HUES6 (cell line): Measurements from ENCODE around the gene DBF4B.
A peak's percentile ranks its signal among the peaks of the same experiment; 100 is the strongest.

Experiments
- H3K27ac ChIP-seq: 2 replicates; pipeline ENCODE4 v1.7.0; 2013; ENCODE audit warnings: low read depth, mild to moderate bottlenecking, low read length, inconsistent platforms
- H3K27me3 ChIP-seq: 2 replicates; pipeline ENCODE4 v1.6.1; 2013; ENCODE audit warnings: low read length; ENCODE audit not compliant: control insufficient read depth, insufficient read depth
- H3K36me3 ChIP-seq: 2 replicates; pipeline ENCODE4 v1.6.1; 2013; ENCODE audit warnings: low read length; ENCODE audit not compliant: control insufficient read depth, insufficient read depth
- H3K4me1 ChIP-seq: 2 replicates; pipeline ENCODE4 v1.6.1; 2013; ENCODE audit warnings: low read length; ENCODE audit not compliant: control insufficient read depth, insufficient read depth
- H3K4me3 ChIP-seq: 2 replicates; pipeline ENCODE4 v1.5.1; 2013; ENCODE audit warnings: low read depth, low read length
- H3K9ac ChIP-seq: one replicate; pipeline ENCODE4 v1.6.1; 2013; ENCODE audit warnings: mild to moderate bottlenecking, low read length
- H3K9me3 ChIP-seq: 2 replicates; pipeline ENCODE4 v1.6.1; 2013; ENCODE audit warnings: low read depth, low read length; ENCODE audit not compliant: control insufficient read depth, insufficient read depth

The DBF4B gene

GRCh38 chr17:44761932-44762810, 53.7 kb downstream of the DBF4B start:
- Histone ChIP-seq H3K4me1 (peaks cover 10% of the 10 kb centered on the region; the same call in 1 of the 2 replicates), H3K9ac (no peak overlapping the region), H3K36me3 (no peaks in the 10 kb centered on the region), H3K27ac (no peak overlapping the region), H3K4me3 (no peak overlapping the region), H3K9me3 (no peaks in the 10 kb centered on the region), H3K27me3 (peaks cover 40% of the 10 kb centered on the region)

GRCh38 chr17:44763170-44763569, 54.7 kb downstream of the DBF4B start:
- no peak overlapping the region for H3K9ac ChIP-seq
- no peaks in the 10 kb centered on the region for H3K9me3 ChIP-seq
- H3K4me1 ChIP-seq: peaks cover 19% of the 10 kb centered on the region
- H3K4me3 ChIP-seq: no peak overlapping the region
- no peaks in the 10 kb centered on the region for H3K36me3 ChIP-seq
- H3K27me3 ChIP-seq: peaks cover 30% of the 10 kb centered on the region
- H3K27ac ChIP-seq: no peak overlapping the region

- peaks cover 9% of the 10 kb centered on the region for H3K4me1 ChIP-seq
- H3K9ac ChIP-seq: no peak overlapping the region
- H3K27me3 ChIP-seq: peaks cover 7% of the 10 kb centered on the region
- H3K27ac ChIP-seq: no peak overlapping the region
- no peak overlapping the region for H3K4me3 ChIP-seq
- no peaks in the 10 kb centered on the region for H3K9me3 ChIP-seq
- H3K36me3 ChIP-seq: no peaks in the 10 kb centered on the region
Observed at GRCh38 chr17:44765965-44766364, 57.5 kb downstream of the DBF4B start.

- no peaks in the 10 kb centered on the region for H3K36me3 ChIP-seq
- no peak overlapping the region for H3K9ac ChIP-seq
- H3K4me1 ChIP-seq: peaks cover 9% of the 10 kb centered on the region
- H3K27ac ChIP-seq: no peak overlapping the region
- H3K9me3 ChIP-seq: no peaks in the 10 kb centered on the region
- peaks cover 1% of the 10 kb centered on the region; the same call in 1 of the 2 replicates for H3K27me3 ChIP-seq
- H3K4me3 ChIP-seq: no peak overlapping the region
Observed at GRCh38 chr17:44766409-44767038, 58.1 kb downstream of the DBF4B start.

GRCh38 chr17:44767493-44767892, 59.0 kb downstream of the DBF4B start:
- Histone ChIP-seq H3K27me3 (no peaks in the 10 kb centered on the region; the same call in 1 of the 2 replicates), H3K36me3 (no peaks in the 10 kb centered on the region), H3K27ac (no peak overlapping the region), H3K9me3 (no peaks in the 10 kb centered on the region), H3K4me1 (peaks cover 9% of the 10 kb centered on the region), H3K9ac (peak overlapping the region; percentile 3), H3K4me3 (no peak overlapping the region)

GRCh38 chr17:44768505-44769142, 60.2 kb downstream of the DBF4B start:
- no peak overlapping the region for H3K27ac ChIP-seq
- H3K4me1 ChIP-seq: peaks cover 9% of the 10 kb centered on the region
- H3K36me3 ChIP-seq: no peaks in the 10 kb centered on the region
- no peaks in the 10 kb centered on the region for H3K9me3 ChIP-seq
- H3K9ac ChIP-seq: no peak overlapping the region
- no peak overlapping the region for H3K4me3 ChIP-seq
- H3K27me3 ChIP-seq: no peaks in the 10 kb centered on the region; the same call in 1 of the 2 replicates

- H3K36me3 ChIP-seq: no peaks in the 10 kb centered on the region
- H3K9me3 ChIP-seq: no peaks in the 10 kb centered on the region
- H3K4me3 ChIP-seq: no peak overlapping the region
- no peak overlapping the region for H3K27ac ChIP-seq
- peaks cover 11% of the 10 kb centered on the region for H3K4me1 ChIP-seq
- H3K27me3 ChIP-seq: no peaks in the 10 kb centered on the region
- H3K9ac ChIP-seq: no peak overlapping the region
Observed at GRCh38 chr17:44769230-44769629, 60.8 kb downstream of the DBF4B start.

GRCh38 chr17:44769647-44770084, 61.2 kb downstream of the DBF4B start:
- H3K36me3 ChIP-seq: no peaks in the 10 kb centered on the region
- H3K9me3 ChIP-seq: no peaks in the 10 kb centered on the region
- H3K9ac ChIP-seq: no peak overlapping the region
- no peak overlapping the region for H3K27ac ChIP-seq
- peaks cover 15% of the 10 kb centered on the region for H3K4me1 ChIP-seq
- H3K4me3 ChIP-seq: no peak overlapping the region
- H3K27me3 ChIP-seq: no peaks in the 10 kb centered on the region

- Histone ChIP-seq H3K4me1 (peaks cover 15% of the 10 kb centered on the region), H3K27ac (no peak overlapping the region), H3K36me3 (no peaks in the 10 kb centered on the region), H3K9me3 (no peaks in the 10 kb centered on the region), H3K27me3 (no peaks in the 10 kb centered on the region), H3K4me3 (no peak overlapping the region), H3K9ac (no peak overlapping the region)
Observed at GRCh38 chr17:44770166-44770925, 61.9 kb downstream of the DBF4B start.

- no peak overlapping the region for H3K4me3 ChIP-seq
- no peaks in the 10 kb centered on the region for H3K9me3 ChIP-seq
- H3K4me1 ChIP-seq: peaks cover 17% of the 10 kb centered on the region
- no peaks in the 10 kb centered on the region for H3K36me3 ChIP-seq
- no peak overlapping the region for H3K27ac ChIP-seq
- no peak overlapping the region for H3K9ac ChIP-seq
- peaks cover 15% of the 10 kb centered on the region for H3K27me3 ChIP-seq
Observed at GRCh38 chr17:44772308-44773045, 64.0 kb downstream of the DBF4B start.
